ENCODE results near the gene PACSIN2.

GRCh38 chr22:42856179-42856864 is 158.6 kb downstream of the PACSIN2 start:
- no peak for TF ChIP-seq MAX (IDR thresholded peaks at IDR 0.05; ENCODE audit: low read depth, low read length)
- TF ChIP-seq CTCF (IDR thresholded peaks at IDR 0.05 in 2 of 3, conservative IDR thresholded peaks at IDR 0.05 in 1 of 3; ENCODE audit: control insufficient read depth in 2 of 3, extremely low read depth in 1 of 3, insufficient read depth in 1 of 3, low read depth in 3 of 3, low read length in 3 of 3) = no peak

All from GM12878 (cell line).